Posterior cingulate gyrus (tissue), 11 donors: ENCODE data around the gene ZMYND11.
"Not testable (repeated sequence)": the region's sequence is repeated elsewhere in the genome, so short reads cannot be mapped to it uniquely, and the experiment has no call there.

Source experiments
- DNase-seq, 10 donors: peaks; one replicate each; pipeline versions ENCODE4 v3.0.0 to v3.0.0-alpha.2; 2020 to 2021; ENCODE audit warnings: mixed read lengths in 3 of 10
- intact Hi-C: fragments of 100-400 bp; cut with DNase I; formaldehyde crosslinking; loops from one replicate; pipeline ENCODE4 v1.15.1; 2023

The ZMYND11 gene

GRCh38 chr10:278707-279106, 143.5 kb downstream of the ZMYND11 start:
- no peak for DNase-seq
- intact Hi-C loops = no loop called here

GRCh38 chr10:279232-279631, 144.0 kb downstream of the ZMYND11 start:
- intact Hi-C loops = no loop called here
- no peak for DNase-seq

GRCh38 chr10:279655-280054, 144.4 kb downstream of the ZMYND11 start:
- intact Hi-C loops = no loop called here
- no peak for DNase-seq

GRCh38 chr10:282294-283139, 147.3 kb downstream of the ZMYND11 start:
- intact Hi-C loops = no loop called here
- DNase-seq = peak in 1 of 10 donors; percentile 79

GRCh38 chr10:283140-283479, 147.9 kb downstream of the ZMYND11 start:
- no peak for DNase-seq
- intact Hi-C loops = no loop called here

- DNase-seq = no peak
- intact Hi-C loops = no loop called here
These were observed 148.7 kb downstream of the ZMYND11 start for GRCh38 chr10:283916-284356.

- intact Hi-C loops = no loop called here
- no peak for DNase-seq
These were observed 150.0 kb downstream of the ZMYND11 start for GRCh38 chr10:285216-285615.

GRCh38 chr10:287026-287709, 151.9 kb downstream of the ZMYND11 start:
- intact Hi-C loops = no loop called here

GRCh38 chr10:287814-288213, 152.6 kb downstream of the ZMYND11 start:
- no peak for DNase-seq
- intact Hi-C loops = no loop called here

More at GRCh38 chr10:287026-287709, 151.9 kb downstream of the ZMYND11 start:
- DNase-seq = no peak

- peak in 1 of 10 donors; percentile 14 for DNase-seq
These were observed 153.3 kb downstream of the ZMYND11 start for GRCh38 chr10:288316-289200.

GRCh38 chr10:289581-289980, 154.3 kb downstream of the ZMYND11 start:
- intact Hi-C loops = no loop called here

More at GRCh38 chr10:288316-289200, 153.3 kb downstream of the ZMYND11 start:
- intact Hi-C loops = no loop called here

GRCh38 chr10:290026-290725, 154.9 kb downstream of the ZMYND11 start:
- DNase-seq = peak in 1 of 10 donors; percentile 42
- intact Hi-C loops = no loop called here

More at GRCh38 chr10:289581-289980, 154.3 kb downstream of the ZMYND11 start:
- DNase-seq = no peak

- intact Hi-C loops = no loop called here
- no peak for DNase-seq
These were observed 158.4 kb downstream of the ZMYND11 start for GRCh38 chr10:293636-294035.

- intact Hi-C loops = no loop called here
- DNase-seq = no peak
These were observed 162.3 kb downstream of the ZMYND11 start for GRCh38 chr10:297567-297966.

- peak in 1 of 10 donors; percentile 12 for DNase-seq
- intact Hi-C loops = no loop called here
These were observed 162.8 kb downstream of the ZMYND11 start for GRCh38 chr10:298033-298432.

GRCh38 chr10:299512-299911, 164.3 kb downstream of the ZMYND11 start:
- no peak for DNase-seq
- intact Hi-C loops = no loop called here

GRCh38 chr10:299969-300368, 164.7 kb downstream of the ZMYND11 start:
- DNase-seq = peak in 1 of 10 donors; percentile 3
- intact Hi-C loops = no loop called here

- intact Hi-C loops = not testable (repeated sequence)
- DNase-seq = peak in 1 of 10 donors; percentile 16
These were observed 165.3 kb downstream of the ZMYND11 start for GRCh38 chr10:300580-300979.

- intact Hi-C loops = no loop called here
- DNase-seq = peak in 1 of 10 donors; percentile 56
These were observed 166.3 kb downstream of the ZMYND11 start for GRCh38 chr10:301536-301935.
